HepG2 (cell line): ENCODE results near the gene MMD2. TPM values are rescaled to one million over a fixed set of nuclear protein-coding genes. Genes with fewer than 3 reads are reported as not detected.

Experiments used
- ATAC-seq: fragments of 200-7000 bp; cut with Tn5 transposase; 3 replicates; pipeline ENCODE4 v1.9.1; 2020; ENCODE audit warnings: mild to moderate bottlenecking, moderate library complexity
- BruUV-seq: library from RNA; stranded (reverse); fragments of 400-500 nt; replicated peaks from 2 replicates; lab custom pipeline; 2021; lab: Mats Ljungman, UMichigan
- CTCF ChIA-PET: fragments of 300-600 bp; formaldehyde crosslinking; extraction: SDS; loops from one replicate; lab custom pipeline; 2021; ENCODE audit warnings: low total read pairs, inconsistent platforms, low intra/inter-chr PET ratio; lab: Yijun Ruan, JAX
- POLR2A ChIA-PET: fragments of 350-600 bp; sonication (Branson Sonifier 250); formaldehyde crosslinking; loops from one replicate; lab custom pipeline; 2020; ENCODE audit warnings: antibody characterized with exemption, inconsistent platforms; lab: Yijun Ruan, JAX
- DNase-seq: peaks from one replicate; pipeline ENCODE4 v3.0.0-alpha.2; 2015; ENCODE audit warnings: low spot score
- FAIRE-seq: peaks from 3 replicates; lab custom pipeline; 2011; peaks lifted over from hg19 to GRCh38; lab: Jason Lieb, UNC
- H2AFZ ChIP-seq: one replicate; pipeline ENCODE4 v1.6.1; 2011; ENCODE audit warnings: low read length, inconsistent platforms
- H3K27ac ChIP-seq: fragments of 300-600 bp; 3 replicates; pipeline ENCODE4 v1.8.0; 2011; ENCODE audit warnings: mixed run types, mild to moderate bottlenecking, mixed read lengths, low read length, inconsistent platforms; ENCODE audit not compliant: insufficient read depth; ENCODE audit errors: extremely low read length
- H3K27me3 ChIP-seq, 2 experiments: fragments of 200-600 bp in 1 of 2; 2 replicates in 1 of 2; 3 replicates in 1 of 2; pipeline versions ENCODE4 v1.6.0 to v1.8.0; 2011; ENCODE audit warnings: low read length in 2 of 2, mild to moderate bottlenecking in 2 of 2, moderate library complexity in 2 of 2, inconsistent platforms in 1 of 2; ENCODE audit not compliant: insufficient read depth in 2 of 2, control insufficient read depth in 1 of 2
- H3K36me3 ChIP-seq, 2 experiments: fragments of 200-600 bp in 1 of 2; replicated peaks in 1 of 2; 2 replicates in 1 of 2; 3 replicates in 1 of 2; pipeline versions ENCODE4 v1.5.1 to v1.8.0; 2011; ENCODE audit warnings: low read length in 2 of 2, inconsistent platforms in 1 of 2; ENCODE audit not compliant: insufficient read depth in 2 of 2, control insufficient read depth in 1 of 2
- H3K4me1 ChIP-seq: 2 replicates; pipeline ENCODE4 v1.5.1; 2012; ENCODE audit warnings: low read length, inconsistent platforms; ENCODE audit not compliant: insufficient read depth
- H3K4me2 ChIP-seq: 2 replicates; pipeline ENCODE4 v1.6.0; 2011; ENCODE audit warnings: low read depth, low read length, inconsistent platforms
- H3K4me3 ChIP-seq, 3 experiments: fragments of 200-600 bp in 1 of 3; sonication (generic), shearing (Covaris generic) in 1 of 3; replicated peaks in 1 of 3; 2 replicates each; pipeline ENCODE4 v1.5.1; 2011 to 2016; ENCODE audit warnings: low read length in 3 of 3, inconsistent platforms in 2 of 3, low read depth in 2 of 3, mild to moderate bottlenecking in 2 of 3, control low read depth in 1 of 3, mixed read lengths in 1 of 3; ENCODE audit not compliant: insufficient read depth in 1 of 3
- H3K79me2 ChIP-seq: one replicate; pipeline ENCODE4 v1.6.1; 2011; ENCODE audit warnings: low read length, inconsistent platforms; ENCODE audit not compliant: insufficient read depth
- H3K9ac ChIP-seq: 2 replicates; pipeline ENCODE4 v1.6.0; 2011; ENCODE audit warnings: mild to moderate bottlenecking, low read depth, low read length, inconsistent platforms; ENCODE audit not compliant: insufficient read depth
- H3K9me3 ChIP-seq: 2 replicates; pipeline ENCODE4 v1.5.1; 2012; ENCODE audit warnings: mild to moderate bottlenecking, low read length
- H4K20me1 ChIP-seq: 2 replicates; pipeline ENCODE4 v1.6.0; 2011; ENCODE audit warnings: inconsistent platforms, mild to moderate bottlenecking, low read length, moderate library complexity; ENCODE audit not compliant: insufficient read depth
- GZF1 ChIP-seq: sonication (generic); formaldehyde crosslinking; IDR thresholded peaks from 2 replicates; pipeline ENCODE4 v1.5.1; 2020; ENCODE audit warnings: mild to moderate bottlenecking, missing genetic modification reagents
- IKZF4 ChIP-seq: sonication (generic); formaldehyde crosslinking; IDR thresholded peaks from 2 replicates; pipeline ENCODE4 v1.5.1; 2020; ENCODE audit warnings: borderline replicate concordance, mild to moderate bottlenecking, low read depth, missing genetic modification reagents; ENCODE audit errors: not compliant biosample characterization
- ISL2 ChIP-seq: sonication (generic); formaldehyde crosslinking; IDR thresholded peaks from 2 replicates; pipeline ENCODE4 v1.5.0; 2020; ENCODE audit warnings: missing genetic modification reagents
- MXI1 ChIP-seq: IDR thresholded peaks from 3 replicates; pipeline ENCODE4 v1.6.1; 2012; ENCODE audit warnings: low read depth, low read length, inconsistent platforms, borderline replicate concordance
- NR2F1 ChIP-seq, 2 experiments: fragments of 450-650 bp in 1 of 2; formaldehyde crosslinking in 1 of 2; IDR thresholded peaks; 2 replicates each; pipeline versions ENCODE4 v1.5.0 to v1.6.1; 2016 to 2020; ENCODE audit warnings: mild to moderate bottlenecking in 1 of 2, missing compliant biosample characterization in 1 of 2, missing genetic modification reagents in 1 of 2, moderate library complexity in 1 of 2
- SRSF4 ChIP-seq: fragments of 200-400 bp; formaldehyde crosslinking; IDR thresholded peaks from one replicate; pipeline ENCODE4 v1.6.1; 2018; ENCODE audit warnings: mild to moderate bottlenecking, low read depth, low read length, moderate library complexity; ENCODE audit not compliant: poor library complexity, severe bottlenecking
- ZBTB1 ChIP-seq: sonication (generic); formaldehyde crosslinking; IDR thresholded peaks from 2 replicates; pipeline ENCODE4 v1.4.0; 2020; ENCODE audit warnings: missing genetic modification reagents, borderline replicate concordance
- ZFP1 ChIP-seq: IDR thresholded peaks from 2 replicates; pipeline ENCODE4 v1.6.1; 2016
- ZFP36L1 ChIP-seq: sonication (generic); formaldehyde crosslinking; IDR thresholded peaks from 2 replicates; pipeline ENCODE4 v1.8.0; 2022; ENCODE audit warnings: mild to moderate bottlenecking, missing genetic modification reagents, moderate library complexity
- ZNF354B ChIP-seq: sonication (generic); formaldehyde crosslinking; IDR thresholded peaks from 2 replicates; pipeline ENCODE4 v1.8.0; 2022; ENCODE audit warnings: mild to moderate bottlenecking, missing genetic modification reagents
- ZNF761 ChIP-seq: sonication (generic); formaldehyde crosslinking; conservative IDR thresholded peaks from 2 replicates; pipeline ENCODE4 v1.4.0; 2020; ENCODE audit warnings: mild to moderate bottlenecking, missing genetic modification reagents
- WGBS: methylation state at CpG from one replicate; pipeline ENCODE4 v1.1.6; 2017; ENCODE audit warnings: low lambda C conversion rate; 5-methylcytosine and 5-hydroxymethylcytosine counted together
- in situ Hi-C: cut with HindIII; loops from 2 replicates; pipeline ENCODE4 v1.10.0; 2017; ENCODE audit warnings: low pct_unique_long_range_greater_than_20kb; ENCODE audit not compliant: extremely low pct_ligation_motif_present
- intact Hi-C: fragments of 100-400 bp; cut with micrococcal nuclease; formaldehyde crosslinking; loops from one replicate; pipeline ENCODE4 v1.10.0; 2022; ENCODE audit not compliant: unreplicated experiment
- polyA plus RNA-seq, 8 experiments: library from polyadenylated mRNA; depleted of rRNA in 3 of 8; stranded (reverse) in 7 of 8; unstranded in 1 of 8; fragments of >200 nt; fragmentation: Illumina TruSeq in 4 of 8; extraction: Trizol in 4 of 8; gene quantifications; 2 replicates each; pipeline versions ENCODE4 v1.2.1 to v1.2.3, GENCODE V29; 2011 to 2016; ENCODE audit warnings: low read depth in 4 of 8, missing spikeins in 1 of 8, mixed read lengths in 1 of 8; ENCODE audit not compliant: insufficient read depth in 1 of 8
- total RNA-seq, 5 experiments: library from RNA; depleted of rRNA; stranded (reverse); fragments of >200 nt; fragmentation: Illumina TruSeq; extraction: Trizol; gene quantifications; 2 replicates each; pipeline ENCODE4 v1.2.3, GENCODE V29; 2016; ENCODE audit warnings: low read depth in 1 of 5
- TF ChIP-seq, protein P1 (sequence below): sonication (generic); formaldehyde crosslinking; IDR thresholded peaks from 2 replicates; pipeline ENCODE4 v1.9.0; 2021; ENCODE audit warnings: missing genetic modification reagents, mild to moderate bottlenecking, borderline replicate concordance
- TF ChIP-seq, protein P2 (sequence below): sonication (generic); formaldehyde crosslinking; IDR thresholded peaks from 2 replicates; pipeline ENCODE4 v1.5.0; 2020; ENCODE audit warnings: missing genetic modification reagents
- TF ChIP-seq, protein P3 (sequence below): sonication (generic); formaldehyde crosslinking; IDR thresholded peaks from 2 replicates; pipeline ENCODE4 v1.5.1; 2020; ENCODE audit warnings: missing genetic modification reagents, mild to moderate bottlenecking, borderline replicate concordance

MMD2 gene
- total and polyA plus RNA-seq, 2 of the 13 experiments (the other 11 are each of a cell fraction or from before 2014, with no cell fraction given) = not detected

DNA sequence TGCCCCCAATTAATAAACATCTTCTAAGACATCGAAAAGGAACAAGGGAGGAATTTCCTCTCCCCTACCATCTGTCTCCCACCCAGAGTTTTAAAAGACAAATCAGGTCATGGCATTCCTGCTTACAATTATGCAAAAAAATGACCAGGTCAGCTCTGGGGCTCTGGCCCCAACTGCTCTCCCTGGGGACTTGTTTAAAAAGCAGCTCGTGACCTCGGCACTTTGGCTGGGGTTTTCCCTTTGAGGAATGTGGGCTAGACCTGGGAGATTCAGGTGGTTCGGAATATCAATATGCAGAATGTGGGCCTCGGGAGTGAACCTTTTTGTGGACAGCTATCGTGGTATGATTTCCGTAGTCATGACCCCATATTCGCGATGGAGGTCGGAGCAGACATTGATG is 74.8 kb downstream of the MMD2 start:
- Histone ChIP-seq H3K4me3 (no peak overlapping the region), H2AFZ (no peak overlapping the region), H4K20me1 (no peaks in the 10 kb centered on the region), H3K4me2 (no peak overlapping the region), H3K27ac (no peak overlapping the region), H3K9me3 (no peaks in the 10 kb centered on the region), H3K9ac (no peak overlapping the region), H3K79me2 (no peaks in the 10 kb centered on the region), H3K4me1 (peaks cover 22% of the 10 kb centered on the region), H3K27me3 (peaks cover 7 to 31% of the 10 kb centered on the region in 2 experiments), H3K36me3 (no peaks in the 10 kb centered on the region)
- TF ChIP-seq ZBTB1 (CRISPR knock-in tag) (no peak), ZNF354B (no peak), SRSF4 (no peak), MXI1 (no peak)
- DNase-seq (no peak), FAIRE-seq (no peak), ATAC-seq (no peak)
- CTCF ChIA-PET = interaction anchor here (1.4 to 3.0 kb wide), 3 partner anchors 36 to 86 kb away, joined by 3 to 47 read pairs (median 13); no protein-coding TSS in a partner anchor
- in situ Hi-C loops (no loop called here), intact Hi-C loops (loop anchor here (5.0 kb wide), 1 partner anchor 37 kb away; no protein-coding TSS in a partner anchor)
- 57% methylated on average over 10 of the region's 10 CpGs for WGBS
- BruUV-seq = no TSS peak
- POLR2A ChIA-PET = no interaction called here

DNA sequence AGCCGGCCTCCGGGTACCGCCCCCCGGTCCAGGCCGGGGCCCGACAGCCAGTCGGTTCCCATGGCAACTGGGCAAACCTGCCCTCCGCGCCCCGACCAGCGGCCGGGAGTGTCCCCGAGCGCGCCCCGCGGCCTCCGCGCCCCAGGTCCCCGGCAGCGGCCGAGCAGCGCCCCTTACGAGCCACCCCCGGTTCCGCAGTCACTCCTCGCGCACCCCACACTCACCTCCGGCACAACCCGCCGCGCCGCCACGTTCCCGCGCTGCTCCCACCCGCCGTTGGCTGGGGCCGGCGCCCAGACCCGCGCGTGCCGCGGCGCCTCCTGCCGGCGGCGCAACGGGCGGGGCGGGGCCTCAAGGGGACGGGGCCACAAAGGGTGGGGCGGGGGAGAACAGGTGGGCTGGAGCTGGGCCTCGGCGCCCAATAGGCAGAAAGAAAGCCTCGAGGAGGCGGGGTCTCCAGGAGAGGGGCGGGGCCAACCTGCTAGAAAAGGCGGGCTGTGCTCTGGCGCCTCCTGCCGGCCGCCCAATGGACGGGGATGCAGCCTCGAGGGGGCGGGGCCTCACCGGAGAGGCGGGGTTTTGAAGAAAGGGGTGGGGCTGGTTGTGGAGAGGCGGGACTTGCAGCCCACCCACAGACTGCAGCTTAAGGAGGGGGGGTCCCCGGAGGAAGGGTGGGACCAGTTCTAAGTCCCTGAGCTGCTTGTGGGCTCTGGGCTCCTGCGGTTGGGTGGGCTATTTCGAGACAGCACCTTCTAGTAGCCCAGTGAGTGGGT is 75.4 kb downstream of the MMD2 start, which contains the start of gene RADIL:
Gene RADIL (minus strand): TSS at position 345 of the 773 bp plus-strand sequence. CDS start 5,577 bp downstream, outside the sequence.
- Histone ChIP-seq H2AFZ (no peak within 1 kb of the TSS), H3K4me1 (peaks cover 23% of the 10 kb centered on the region), H3K36me3 (no peaks in the 10 kb centered on the region), H3K9ac (0 out of 2 replicates have a peak within 1 kb of the TSS, but pooled peaks have one; percentile 29), H3K27ac (no peak within 1 kb of the TSS), H3K9me3 (no peaks in the 10 kb centered on the region), H3K27me3 (peaks cover 7 to 36% of the 10 kb centered on the region in 2 experiments), H3K4me3 (peak within 1 kb of the TSS; percentile 34 to 69 (median 40); a peak in 4 of 6 replicates), H4K20me1 (no peaks in the 10 kb centered on the region), H3K4me2 (peak within 1 kb of the TSS; percentile 66), H3K79me2 (no peaks in the 10 kb centered on the region)
- BruUV-seq = no TSS peak
- DNase-seq (peak; percentile 82), ATAC-seq (peak; percentile 91), FAIRE-seq (no peak)
- whole genome bisulfite sequencing = 10% methylated on average over 22 of the region's 72 CpGs
- POLR2A ChIA-PET = interaction anchor here (0.6 to 0.9 kb wide), 2 partner anchors 90 to 108 kb away, joined by 3 read pairs; partner anchors contain the start of gene AP5Z1
- CTCF ChIA-PET = interaction anchor here (1.4 to 3.0 kb wide), 3 partner anchors 36 to 85 kb away, joined by 3 to 47 read pairs (median 13); no protein-coding TSS in a partner anchor
- in situ Hi-C loops = no loop called here
- intact Hi-C loops = loop anchor here (1.0 to 5.0 kb wide), 2 partner anchors 36 to 53 kb away; no protein-coding TSS in a partner anchor
- TF ChIP-seq, protein P1, sequence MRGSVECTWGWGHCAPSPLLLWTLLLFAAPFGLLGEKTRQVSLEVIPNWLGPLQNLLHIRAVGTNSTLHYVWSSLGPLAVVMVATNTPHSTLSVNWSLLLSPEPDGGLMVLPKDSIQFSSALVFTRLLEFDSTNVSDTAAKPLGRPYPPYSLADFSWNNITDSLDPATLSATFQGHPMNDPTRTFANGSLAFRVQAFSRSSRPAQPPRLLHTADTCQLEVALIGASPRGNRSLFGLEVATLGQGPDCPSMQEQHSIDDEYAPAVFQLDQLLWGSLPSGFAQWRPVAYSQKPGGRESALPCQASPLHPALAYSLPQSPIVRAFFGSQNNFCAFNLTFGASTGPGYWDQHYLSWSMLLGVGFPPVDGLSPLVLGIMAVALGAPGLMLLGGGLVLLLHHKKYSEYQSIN (CRISPR knock-in tag) = no peak
- TF ChIP-seq ZNF761 (no peak), GZF1 (CRISPR knock-in tag) (no peak), ZFP1 (CRISPR knock-in tag) (no peak), ISL2 (CRISPR knock-in tag) (no peak), IKZF4 (no peak), NR2F1 (CRISPR knock-in tag; IDR thresholded peaks at IDR 0.05) (no peak), ZFP36L1 (CRISPR knock-in tag) (no peak)
- TF ChIP-seq, protein P2, sequence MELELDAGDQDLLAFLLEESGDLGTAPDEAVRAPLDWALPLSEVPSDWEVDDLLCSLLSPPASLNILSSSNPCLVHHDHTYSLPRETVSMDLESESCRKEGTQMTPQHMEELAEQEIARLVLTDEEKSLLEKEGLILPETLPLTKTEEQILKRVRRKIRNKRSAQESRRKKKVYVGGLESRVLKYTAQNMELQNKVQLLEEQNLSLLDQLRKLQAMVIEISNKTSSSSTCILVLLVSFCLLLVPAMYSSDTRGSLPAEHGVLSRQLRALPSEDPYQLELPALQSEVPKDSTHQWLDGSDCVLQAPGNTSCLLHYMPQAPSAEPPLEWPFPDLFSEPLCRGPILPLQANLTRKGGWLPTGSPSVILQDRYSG (CRISPR knock-in tag) = no peak; the same call in 1 of the 2 replicates
- TF ChIP-seq, protein P3, sequence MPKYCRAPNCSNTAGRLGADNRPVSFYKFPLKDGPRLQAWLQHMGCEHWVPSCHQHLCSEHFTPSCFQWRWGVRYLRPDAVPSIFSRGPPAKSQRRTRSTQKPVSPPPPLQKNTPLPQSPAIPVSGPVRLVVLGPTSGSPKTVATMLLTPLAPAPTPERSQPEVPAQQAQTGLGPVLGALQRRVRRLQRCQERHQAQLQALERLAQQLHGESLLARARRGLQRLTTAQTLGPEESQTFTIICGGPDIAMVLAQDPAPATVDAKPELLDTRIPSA = no peak
